Urinary bladder (tissue), 4 donors: ENCODE results near the gene NEK9. TPM values are rescaled to one million over a fixed set of nuclear protein-coding genes. Genes with fewer than 3 reads are reported as not detected.
"Not testable (repeated sequence)": the region's sequence is repeated elsewhere in the genome, so short reads cannot be mapped to it uniquely, and the experiment has no call there.

ENCODE experiments used
- DNase-seq: peaks from one replicate; pipeline ENCODE4 v3.0.0-alpha.2; 2015; ENCODE audit errors: extremely low spot score
- H3K27ac ChIP-seq: one replicate; pipeline ENCODE4 v1.5.1; 2013; ENCODE audit warnings: low read depth, mild to moderate bottlenecking, moderate library complexity
- H3K36me3 ChIP-seq: one replicate; pipeline ENCODE4 v1.6.1; 2013; ENCODE audit warnings: mild to moderate bottlenecking, moderate library complexity; ENCODE audit not compliant: insufficient read depth
- H3K4me1 ChIP-seq: one replicate; pipeline ENCODE4 v1.6.1; 2013; ENCODE audit warnings: mild to moderate bottlenecking, moderate library complexity; ENCODE audit not compliant: insufficient read depth
- H3K4me3 ChIP-seq: one replicate; pipeline ENCODE4 v1.5.1; 2013; ENCODE audit warnings: low read depth, low read length
- WGBS: extraction: QIAGEN DNeasy Blood & Tissue Kit; methylation state at CpG from one replicate; pipeline ENCODE4 v1.1.7; 2013; 5-methylcytosine and 5-hydroxymethylcytosine counted together
- polyA plus RNA-seq: library from polyadenylated mRNA; stranded (reverse); fragments of 200-250 nt; gene quantifications from one replicate; pipeline ENCODE4 v1.2.3, GENCODE V29; 2013
- total RNA-seq: library from RNA; depleted of rRNA; stranded (reverse); fragments of >200 nt; gene quantifications from one replicate; pipeline ENCODE4 v1.2.3, GENCODE V29; 2014
- donor health status: healthy with polysubstance abuse.
- donor health status: healthy.

The NEK9 gene
- total and polyA plus RNA-seq, 2 donors: 70.3 to 74.7 TPM

DNA sequence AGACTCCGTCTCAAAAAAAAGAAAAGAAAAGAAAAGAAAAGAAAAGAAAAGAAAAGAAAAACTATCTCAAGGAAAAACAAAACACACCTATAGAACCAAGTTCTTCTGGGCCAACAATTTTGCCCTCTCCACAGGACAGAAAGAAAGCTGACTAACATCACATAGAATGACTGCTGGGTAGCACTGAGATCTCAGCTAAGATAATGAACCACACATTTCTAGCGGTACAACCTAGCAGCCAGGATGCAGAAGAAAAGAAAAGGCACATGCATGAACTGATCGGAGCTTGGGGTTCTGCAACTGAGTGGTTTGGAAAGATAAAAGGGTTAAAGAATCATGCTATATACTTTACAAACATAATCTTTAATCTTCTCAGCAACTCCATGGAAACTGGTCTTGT is 30.1 kb upstream of the NEK9 start:
- no peak overlapping the region for H3K4me3 ChIP-seq
- no peak for DNase-seq
- H3K27ac ChIP-seq: no peak overlapping the region
- WGBS: 80% methylated on average over 3 of the region's 3 CpGs
- no peaks in the 10 kb centered on the region for H3K36me3 ChIP-seq
- peaks cover 2% of the 10 kb centered on the region for H3K4me1 ChIP-seq

DNA sequence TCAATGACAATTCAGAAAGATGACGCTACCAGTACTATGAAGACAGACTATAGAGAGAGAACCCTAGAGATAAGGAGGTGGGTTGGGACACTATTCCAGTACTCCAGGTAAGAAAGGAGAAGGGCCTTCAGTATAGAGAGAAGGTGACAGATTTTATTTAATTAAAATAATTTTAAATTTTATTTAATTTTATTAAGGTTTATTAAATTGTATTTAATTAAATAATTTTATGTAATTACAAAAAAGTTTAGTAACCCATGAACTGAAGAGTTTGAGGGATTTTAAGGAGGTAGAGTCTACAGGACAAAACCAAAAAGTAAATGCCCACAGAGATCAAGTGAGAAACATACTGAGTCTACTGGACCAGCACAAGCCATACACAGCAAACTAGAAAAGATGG is 29.3 kb upstream of the NEK9 start:
- H3K4me1 ChIP-seq: peaks cover 2% of the 10 kb centered on the region
- H3K27ac ChIP-seq: no peak overlapping the region
- H3K4me3 ChIP-seq: no peak overlapping the region
- WGBS: 98% methylated on average over 1 of the region's 1 CpG
- H3K36me3 ChIP-seq: no peaks in the 10 kb centered on the region
- no peak for DNase-seq

DNA sequence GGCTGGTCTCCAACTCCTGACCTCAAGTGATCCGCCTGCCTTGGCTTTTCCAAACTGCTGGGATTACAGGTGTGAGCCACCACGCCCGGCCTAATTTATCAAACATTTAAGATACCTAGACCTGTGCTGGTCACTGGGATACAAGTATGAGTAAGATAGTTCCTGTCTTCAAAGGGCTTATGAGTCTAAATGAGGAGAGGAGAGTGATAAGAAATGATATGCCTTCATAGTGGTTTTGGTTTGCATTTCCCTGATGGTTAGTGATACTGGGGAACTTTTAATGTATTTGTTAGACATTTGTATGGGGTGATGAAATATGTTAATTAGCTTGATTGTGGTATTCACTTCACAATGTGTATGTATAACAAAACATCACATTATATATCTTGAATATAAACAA is 28.3 kb upstream of the NEK9 start:
- H3K4me1 ChIP-seq: peaks cover 2% of the 10 kb centered on the region
- WGBS: 95% methylated on average over 3 of the region's 3 CpGs
- DNase-seq: no peak
- no peak overlapping the region for H3K4me3 ChIP-seq
- H3K36me3 ChIP-seq: no peaks in the 10 kb centered on the region
- H3K27ac ChIP-seq: no peak overlapping the region

DNA sequence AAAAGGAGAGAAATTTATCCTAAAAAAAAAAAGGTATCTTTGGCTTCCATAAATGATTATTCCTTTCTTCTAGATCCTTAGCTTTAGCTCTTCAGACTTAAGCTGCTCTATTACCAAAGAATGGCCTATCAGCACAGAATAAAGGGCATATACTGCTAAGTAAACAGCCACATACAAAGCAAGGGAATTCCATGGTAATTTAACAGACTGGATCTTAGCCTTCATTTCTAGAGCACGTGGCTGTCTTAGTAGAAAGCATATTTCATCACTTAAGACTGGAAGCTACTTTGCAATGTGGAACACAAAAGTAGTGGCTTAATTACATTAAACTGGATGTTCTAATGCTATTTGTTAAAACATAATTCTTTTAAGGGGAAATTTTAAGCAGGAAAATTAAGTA is 26.4 kb upstream of the NEK9 start:
- no peak overlapping the region for H3K27ac ChIP-seq
- H3K4me3 ChIP-seq: no peak overlapping the region
- WGBS: 77% methylated on average over 1 of the region's 1 CpG
- DNase-seq: no peak
- H3K36me3 ChIP-seq: no peaks in the 10 kb centered on the region
- H3K4me1 ChIP-seq: peaks cover 2% of the 10 kb centered on the region

DNA sequence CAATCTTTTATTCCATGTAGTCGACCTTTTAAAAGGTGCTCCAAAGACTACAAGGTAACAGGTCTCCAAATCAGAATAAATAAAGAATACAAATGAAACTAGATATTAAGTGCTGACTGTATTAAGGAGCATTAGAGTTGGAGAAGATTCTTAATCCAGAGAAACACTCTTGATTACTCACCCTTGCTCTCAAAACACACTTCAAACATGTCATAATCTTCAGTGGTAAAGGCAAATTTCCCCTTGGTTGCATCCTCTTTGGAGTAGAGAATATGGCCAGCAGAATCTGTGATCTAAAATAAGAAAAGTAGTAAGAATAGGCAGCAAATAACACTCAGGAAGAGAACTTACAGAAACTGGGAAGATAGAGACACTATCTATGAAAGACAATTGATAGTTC is 25.0 kb upstream of the NEK9 start:
- WGBS: 91% methylated on average over 1 of the region's 1 CpG
- H3K36me3 ChIP-seq: no peaks in the 10 kb centered on the region
- no peak overlapping the region for H3K4me3 ChIP-seq
- no peaks in the 10 kb centered on the region for H3K4me1 ChIP-seq
- DNase-seq: no peak
- no peak overlapping the region for H3K27ac ChIP-seq

DNA sequence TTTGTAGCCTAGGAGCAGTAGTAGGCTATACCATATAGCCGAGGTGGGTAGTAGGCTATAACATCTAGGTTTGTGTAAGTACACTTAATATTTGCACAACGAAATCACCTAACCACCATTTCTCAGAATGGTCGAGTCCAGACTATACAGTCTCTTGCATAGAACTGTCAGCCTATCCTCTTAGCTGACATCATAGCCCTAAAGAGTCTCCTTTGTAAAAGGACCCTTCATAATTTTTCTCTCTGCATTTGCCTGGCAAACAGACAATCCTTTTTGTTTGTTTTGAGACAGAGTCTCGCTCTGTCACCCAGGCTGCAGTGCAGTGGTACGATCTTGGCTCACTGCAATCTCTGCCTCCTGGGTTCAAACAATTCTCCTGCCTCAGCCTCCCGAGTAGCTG is 23.8 kb upstream of the NEK9 start:
- H3K4me1 ChIP-seq, H3K36me3 ChIP-seq, H3K27ac ChIP-seq, DNase-seq, H3K4me3 ChIP-seq: not testable (repeated sequence)
- 84% methylated on average over 6 of the region's 6 CpGs for WGBS

DNA sequence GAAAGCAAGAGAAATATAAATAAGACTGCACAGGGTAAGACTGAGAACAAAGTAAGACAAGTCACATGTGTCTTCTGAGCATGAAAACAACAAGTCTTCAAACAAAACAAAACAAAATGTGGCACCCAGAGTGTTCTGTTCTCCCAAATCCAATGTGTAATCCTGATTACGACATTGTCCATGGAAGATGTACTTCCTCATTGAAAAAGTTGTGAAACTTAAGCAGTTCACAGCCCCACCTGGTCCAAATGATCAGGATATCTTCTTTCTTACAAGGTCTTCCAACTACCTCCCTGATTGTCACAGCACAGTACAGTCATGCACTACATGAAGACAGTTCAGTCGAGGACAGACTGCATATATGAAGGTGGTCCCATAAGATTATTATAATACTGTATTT is 23.3 kb upstream of the NEK9 start:
- H3K4me3 ChIP-seq: no peak overlapping the region
- no peak for DNase-seq
- 87% methylated on average over 2 of the region's 2 CpGs for WGBS
- H3K4me1 ChIP-seq: no peaks in the 10 kb centered on the region
- no peak overlapping the region for H3K27ac ChIP-seq
- no peaks in the 10 kb centered on the region for H3K36me3 ChIP-seq

DNA sequence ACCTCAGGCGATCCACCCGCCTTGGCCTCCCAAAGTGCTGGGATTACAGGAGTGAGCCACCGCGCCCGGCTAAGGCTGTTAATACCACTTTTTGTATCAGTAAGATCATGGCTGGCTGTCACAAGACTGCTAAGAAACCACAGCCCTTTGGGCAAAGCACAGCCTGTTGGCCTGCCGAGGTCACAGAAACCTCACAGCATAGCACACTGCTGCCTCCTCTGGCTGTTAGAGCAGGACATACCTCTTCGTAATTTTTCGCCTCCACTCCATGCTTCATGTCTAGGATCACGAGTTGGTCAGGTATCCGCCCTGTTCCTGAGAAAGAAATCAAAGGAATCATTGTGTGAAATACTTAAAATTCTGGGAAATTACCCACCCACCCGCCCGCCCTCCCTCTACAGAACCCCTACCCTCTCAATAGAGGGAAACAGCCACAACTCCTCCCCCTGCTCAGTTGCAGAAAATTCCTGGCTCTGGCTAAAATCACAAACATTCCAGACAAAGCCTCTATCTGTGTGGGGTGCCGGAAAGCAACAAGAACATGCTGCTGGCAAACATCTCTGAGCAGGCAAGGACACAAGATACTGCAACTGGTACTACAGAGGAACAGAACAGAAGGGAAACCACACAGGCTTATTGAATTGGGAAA is 20.7 kb upstream of the NEK9 start:
- peaks cover 2% of the 10 kb centered on the region for H3K36me3 ChIP-seq
- no peaks in the 10 kb centered on the region for H3K4me1 ChIP-seq
- H3K4me3 ChIP-seq: no peak overlapping the region
- WGBS: 37% methylated on average over 13 of the region's 13 CpGs
- H3K27ac ChIP-seq: no peak overlapping the region
- no peak for DNase-seq

DNA sequence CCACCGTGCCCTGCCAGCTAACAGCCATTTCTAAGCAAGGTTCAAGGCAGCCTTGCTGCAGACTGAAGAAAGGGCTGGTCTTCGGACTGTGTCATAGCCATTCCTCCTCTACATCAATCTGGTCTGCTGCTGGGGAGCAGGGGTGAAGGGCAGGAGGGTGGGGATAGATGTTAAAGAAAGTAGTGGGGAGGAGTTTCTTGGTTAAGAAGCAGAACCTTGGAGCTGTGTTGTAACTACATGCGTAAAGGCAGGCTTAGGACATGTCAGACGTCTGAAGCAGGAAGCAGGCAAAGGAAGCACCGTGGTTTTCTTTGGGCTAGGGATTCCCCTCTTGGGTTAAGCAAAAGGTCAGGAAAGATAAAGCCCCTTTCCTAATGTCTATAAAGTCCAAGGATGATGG is 18.1 kb upstream of the NEK9 start:
- Histone ChIP-seq H3K36me3 (peaks cover 2% of the 10 kb centered on the region), H3K27ac (peak overlapping the region; percentile 45), H3K4me3 (no peak overlapping the region), H3K4me1 (no peaks in the 10 kb centered on the region)
- 79% methylated on average over 5 of the region's 5 CpGs for WGBS
- no peak for DNase-seq

DNA sequence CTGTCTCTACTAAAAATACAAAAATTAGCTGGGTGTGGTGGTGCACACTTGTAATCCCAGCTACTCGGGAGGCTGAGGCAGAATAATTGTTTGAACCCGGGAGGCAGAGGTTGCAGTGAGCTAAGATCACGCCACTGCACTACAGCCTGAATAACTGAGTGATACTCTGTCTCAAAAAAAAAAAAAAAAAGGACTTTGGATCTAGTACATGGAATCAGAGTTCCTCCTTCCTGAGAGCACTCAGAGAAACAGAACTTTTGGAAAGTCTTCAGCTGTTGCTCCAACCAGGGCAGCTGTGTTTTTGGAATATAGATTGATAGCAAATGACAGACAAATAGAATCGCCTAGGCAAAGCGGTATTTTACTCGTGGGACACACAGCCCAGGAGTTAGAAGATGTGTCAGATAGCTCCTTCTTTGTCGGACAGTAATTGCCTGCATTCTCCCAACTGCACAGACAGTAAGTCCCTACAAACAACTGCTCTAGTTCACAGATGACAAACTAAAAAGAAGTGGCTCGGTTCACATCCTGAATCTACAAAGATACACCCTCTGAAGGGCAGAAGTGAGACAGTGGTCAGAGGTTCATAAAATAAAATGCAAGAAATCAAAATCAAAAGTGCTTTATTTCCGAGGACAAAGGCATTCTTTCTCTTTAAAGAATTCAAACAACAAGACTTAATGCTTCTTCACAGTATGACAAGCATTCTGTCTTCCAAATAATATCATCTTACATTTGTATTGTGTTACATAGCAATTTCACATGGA is 17.1 kb upstream of the NEK9 start:
- Histone ChIP-seq H3K36me3 (peaks cover 2% of the 10 kb centered on the region), H3K4me3 (no peak overlapping the region), H3K27ac (no peak overlapping the region), H3K4me1 (no peaks in the 10 kb centered on the region)
- 86% methylated on average over 9 of the region's 9 CpGs for WGBS
- DNase-seq: no peak

DNA sequence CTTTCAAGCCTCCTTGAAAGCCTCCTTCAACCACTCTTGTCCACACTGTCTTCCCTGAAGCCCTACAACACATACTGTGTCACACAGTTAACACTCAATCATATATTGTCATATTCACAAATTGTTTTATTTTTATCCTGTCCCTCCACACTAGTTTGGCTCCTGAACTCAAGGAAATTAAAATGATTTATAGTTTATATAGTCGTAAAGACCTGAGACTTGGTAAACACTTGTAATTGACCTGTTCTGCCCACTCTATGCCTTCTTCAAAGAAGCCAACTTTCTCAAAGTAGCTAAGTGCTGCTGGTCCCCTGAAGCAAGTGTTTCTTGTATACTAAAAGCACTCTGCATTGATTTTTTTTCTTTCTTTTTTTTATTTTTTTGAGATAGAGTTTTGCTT is 15.6 kb upstream of the NEK9 start:
- Histone ChIP-seq H3K4me1 (peaks cover 1% of the 10 kb centered on the region), H3K36me3 (peaks cover 2% of the 10 kb centered on the region), H3K4me3 (no peak overlapping the region), H3K27ac (no peak overlapping the region)
- DNase-seq: no peak
- 12% methylated on average over 1 of the region's 1 CpG for WGBS

DNA sequence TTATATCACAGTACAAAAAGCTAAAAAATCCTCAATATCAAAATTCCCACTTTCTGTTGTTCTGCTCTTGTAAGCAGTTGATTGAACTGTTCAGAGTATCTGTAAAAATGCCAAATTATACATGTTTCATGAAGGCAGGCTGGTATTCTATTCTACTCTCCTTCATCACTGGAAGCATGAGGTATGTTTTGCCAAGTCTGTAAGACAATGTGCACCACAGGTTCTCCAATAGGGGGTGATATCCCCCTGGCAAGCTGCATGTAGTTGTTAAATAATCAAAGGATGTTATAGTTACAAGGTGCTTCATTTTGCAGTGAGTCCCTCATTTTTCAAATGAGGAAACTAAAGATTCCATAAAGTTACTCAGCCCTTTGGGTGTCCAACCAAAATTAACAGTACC is 15.1 kb upstream of the NEK9 start:
- peaks cover 1% of the 10 kb centered on the region for H3K4me1 ChIP-seq

DNA sequence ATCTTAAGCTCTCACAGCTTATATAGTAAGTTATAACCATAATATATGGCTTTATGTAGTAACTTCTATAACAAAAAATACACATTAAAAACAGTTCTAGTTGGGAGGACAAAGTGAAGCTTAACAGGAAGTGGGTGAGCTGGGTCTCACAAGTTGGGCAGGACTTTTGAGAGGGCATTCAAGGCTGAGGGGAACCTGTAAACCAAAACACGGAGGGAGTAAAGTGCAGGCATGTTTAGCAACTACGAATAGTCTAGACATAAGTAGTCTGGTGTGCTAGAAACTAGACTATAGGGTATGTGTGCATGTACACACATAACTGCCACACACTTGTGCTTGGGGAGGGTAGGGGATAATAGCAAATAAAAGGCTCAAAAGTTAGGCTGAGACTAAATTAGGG is 14.2 kb upstream of the NEK9 start:
- H3K4me1 ChIP-seq: peaks cover 1% of the 10 kb centered on the region

More for the DNA sequence above, 15.1 kb upstream of the NEK9 start:
- Histone ChIP-seq H3K36me3 (peaks cover 2% of the 10 kb centered on the region), H3K27ac (no peak overlapping the region), H3K4me3 (no peak overlapping the region)
- no peak for DNase-seq

DNA sequence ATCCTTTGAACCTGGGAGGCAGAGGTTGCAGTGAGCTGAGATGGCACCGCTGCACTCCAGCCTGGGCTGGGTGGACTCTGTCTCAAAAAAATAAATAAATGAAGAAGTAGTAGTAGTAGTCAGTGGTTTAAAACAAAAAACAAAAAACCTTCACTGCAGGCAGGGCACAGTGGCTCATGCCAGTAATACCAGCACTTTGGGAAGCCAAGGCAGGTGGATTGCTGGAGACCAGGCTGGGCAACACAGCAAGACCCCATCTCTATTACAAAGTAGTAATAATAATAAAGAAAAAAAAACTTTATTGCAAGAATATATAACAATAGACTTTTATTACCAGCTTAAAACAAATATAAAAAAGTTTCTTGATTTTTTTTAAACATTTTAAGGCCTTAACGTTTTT is 13.8 kb upstream of the NEK9 start:
- WGBS: 92% methylated on average over 2 of the region's 2 CpGs
- DNase-seq: no peak
- no peak overlapping the region for H3K27ac ChIP-seq
- H3K4me3 ChIP-seq: no peak overlapping the region
- H3K36me3 ChIP-seq: peaks cover 3% of the 10 kb centered on the region
- H3K4me1 ChIP-seq: peaks cover 1% of the 10 kb centered on the region

More for the DNA sequence above, 14.2 kb upstream of the NEK9 start:
- Histone ChIP-seq H3K27ac (no peak overlapping the region), H3K36me3 (peaks cover 2% of the 10 kb centered on the region), H3K4me3 (no peak overlapping the region)
- 72% methylated on average over 2 of the region's 2 CpGs for WGBS
- DNase-seq: no peak
